CD14-positive monocyte (primary cell): ENCODE measurements around the gene MCF2L. TPM values are rescaled to one million over a fixed set of nuclear protein-coding genes. Genes with fewer than 3 reads are reported as not detected.
A peak's percentile ranks its signal among the peaks of the same experiment; 100 is the strongest.
"Not testable (repeated sequence)": the region's sequence is repeated elsewhere in the genome, so short reads cannot be mapped to it uniquely, and the experiment has no call there.

Source experiments
- DNase-seq, 3 donors: peaks; one replicate each; pipeline ENCODE4 v3.0.0-alpha.2; 2011 to 2022
- H2AFZ ChIP-seq: 2 replicates; pipeline ENCODE4 v1.6.0; 2012; ENCODE audit warnings: mild to moderate bottlenecking, low read depth, low read length, inconsistent platforms; ENCODE audit not compliant: insufficient read depth, poor library complexity, severe bottlenecking
- H3K27ac ChIP-seq, 2 donors: 1 replicate in 1 of 2; 2 replicates in 1 of 2; pipeline ENCODE4 v1.5.1; 2012 to 2013; ENCODE audit warnings: low read length in 2 of 2, control low read depth in 1 of 2, inconsistent platforms in 1 of 2, low read depth in 1 of 2, mild to moderate bottlenecking in 1 of 2
- H3K27me3 ChIP-seq, 2 donors: one replicate each; pipeline versions ENCODE4 v1.6.0 to v1.6.1; 2011 to 2013; ENCODE audit warnings: low read length in 2 of 2; ENCODE audit not compliant: control insufficient read depth in 2 of 2, insufficient read depth in 2 of 2
- H3K36me3 ChIP-seq, 2 donors: replicated peaks in 1 of 2; 1 replicate in 1 of 2; 2 replicates in 1 of 2; pipeline versions ENCODE4 v1.5.1 to v1.6.1; 2012 to 2013; ENCODE audit warnings: low read length in 2 of 2, control low read depth in 1 of 2, inconsistent platforms in 1 of 2, mild to moderate bottlenecking in 1 of 2; ENCODE audit not compliant: insufficient read depth in 2 of 2, control insufficient read depth in 1 of 2
- H3K4me1 ChIP-seq, 2 donors: 1 replicate in 1 of 2; 2 replicates in 1 of 2; pipeline versions ENCODE4 v1.5.1 to v1.6.1; 2012 to 2013; ENCODE audit warnings: low read length in 2 of 2, control low read depth in 1 of 2, inconsistent platforms in 1 of 2, mild to moderate bottlenecking in 1 of 2, moderate library complexity in 1 of 2; ENCODE audit not compliant: insufficient read depth in 2 of 2, control insufficient read depth in 1 of 2
- H3K4me2 ChIP-seq: replicated peaks from 2 replicates; pipeline ENCODE3; 2012; ENCODE audit warnings: low read length, moderate library complexity, mild to moderate bottlenecking; ENCODE audit not compliant: poor library complexity, severe bottlenecking; ENCODE audit errors: extremely low read depth
- H3K4me3 ChIP-seq, 3 experiments: fragments of 200-600 bp in 1 of 3; sonication (generic) in 1 of 3; replicated peaks in 1 of 3; 1 replicate in 2 of 3; 2 replicates in 1 of 3; pipeline ENCODE4 v1.5.1; 2011 to 2013; ENCODE audit warnings: low read length in 3 of 3, mild to moderate bottlenecking in 3 of 3, control low read depth in 2 of 3, low read depth in 2 of 3, inconsistent platforms in 1 of 3, moderate library complexity in 1 of 3
- H3K79me2 ChIP-seq: 2 replicates; pipeline ENCODE4 v1.6.0; 2012; ENCODE audit warnings: mild to moderate bottlenecking, control low read depth, inconsistent platforms, low read length, moderate library complexity; ENCODE audit not compliant: insufficient read depth
- H3K9ac ChIP-seq: 2 replicates; pipeline ENCODE4 v1.6.0; 2017; ENCODE audit warnings: low read length, mild to moderate bottlenecking; ENCODE audit not compliant: insufficient read depth, poor library complexity, severe bottlenecking
- H3K9me3 ChIP-seq, 2 donors: replicated peaks in 1 of 2; 1 replicate in 1 of 2; 2 replicates in 1 of 2; pipeline versions ENCODE4 v1.5.1 to v1.6.1; 2012 to 2013; ENCODE audit warnings: low read length in 2 of 2, control low read depth in 1 of 2; ENCODE audit not compliant: control insufficient read depth in 1 of 2, insufficient read depth in 1 of 2
- H4K20me1 ChIP-seq: 2 replicates; pipeline ENCODE4 v1.6.0; 2012; ENCODE audit warnings: mild to moderate bottlenecking, low read length, control low read depth, moderate library complexity; ENCODE audit not compliant: insufficient read depth
- H3K27ac Mint-ChIP-seq, 7 donors: one replicate each; pipeline ENCODE4 v1.8.0; 2020; ENCODE audit warnings: mild to moderate bottlenecking in 7 of 7, mixed read lengths in 7 of 7, moderate library complexity in 6 of 7, inconsistent platforms in 2 of 7
- H3K27me3 Mint-ChIP-seq, 3 donors: one replicate each; pipeline ENCODE4 v1.8.0; 2021 to 2022; ENCODE audit warnings: low read depth in 3 of 3, mild to moderate bottlenecking in 3 of 3, mixed read lengths in 3 of 3, moderate library complexity in 3 of 3, inconsistent platforms in 1 of 3
- H3K36me3 Mint-ChIP-seq, 2 donors: one replicate each; pipeline ENCODE4 v1.8.0; 2020; ENCODE audit warnings: mixed read lengths in 2 of 2, inconsistent platforms in 1 of 2, mild to moderate bottlenecking in 1 of 2
- H3K4me1 Mint-ChIP-seq: one replicate; pipeline ENCODE4 v1.8.0; 2020; ENCODE audit warnings: mild to moderate bottlenecking, mixed read lengths
- H3K4me3 Mint-ChIP-seq, 2 donors: one replicate each; pipeline ENCODE4 v1.8.0; 2020; ENCODE audit warnings: mild to moderate bottlenecking in 2 of 2, mixed read lengths in 2 of 2, moderate library complexity in 1 of 2
- H3K9me3 Mint-ChIP-seq, 7 donors: one replicate each; pipeline ENCODE4 v1.8.0; 2020 to 2022; ENCODE audit warnings: mixed read lengths in 7 of 7, mild to moderate bottlenecking in 6 of 7, moderate library complexity in 6 of 7, inconsistent platforms in 2 of 7
- CTCF ChIP-seq: fragments of 200-600 bp; IDR thresholded peaks from one replicate; pipeline ENCODE4 v1.8.0; 2022; ENCODE audit warnings: antibody characterized with exemption, mild to moderate bottlenecking
- WGBS: methylation state at CpG from one replicate; pipeline ENCODE4 v1.1.5; 2013; ENCODE audit warnings: missing lambda C conversion rate; ENCODE audit not compliant: insufficient coverage; 5-methylcytosine and 5-hydroxymethylcytosine counted together
- intact Hi-C, 2 donors: fragments of 100-400 bp; cut with micrococcal nuclease; formaldehyde crosslinking; loops; one replicate each; pipeline versions ENCODE4 v1.15.0 to v1.15.1; 2023
- polyA plus RNA-seq, 3 donors: library from polyadenylated mRNA; depleted of rRNA in 1 of 3; unstranded in 2 of 3; stranded (reverse) in 1 of 3; fragments of 300-500 nt in 2 of 3; fragments of >200 nt in 1 of 3; fragmentation: Illumina TruSeq in 2 of 3; gene quantifications; 1 replicate in 2 of 3; 2 replicates in 1 of 3; pipeline ENCODE4 v1.2.3, GENCODE V29; 2012 to 2021

The MCF2L gene
- polyA plus RNA-seq, 3 donors = not detected

GRCh38 chr13:113110852-113111315 lies 141.9 kb downstream of the MCF2L start:
- no peaks in the 10 kb centered on the region for H3K79me2 ChIP-seq
- Mint-ChIP-seq H3K27ac (no peak overlapping the region), H3K4me3 (peak overlapping the region in 1 of 2 donors; percentile 59), H3K36me3 (no peaks in the 10 kb centered on the region), H3K4me1 (no peaks in the 10 kb centered on the region), H3K9me3 (peaks cover 0 to 15% (median 12%) of the 10 kb centered on the region in 7 donors), H3K27me3 (peaks cover 7 to 26% (median 20%) of the 10 kb centered on the region in 3 donors)
- intact Hi-C loops = no loop called here
- no peak overlapping the region for H3K27ac ChIP-seq
- peaks cover 13 to 17% of the 10 kb centered on the region in 2 donors for H3K9me3 ChIP-seq
- DNase-seq = no peak
- H2AFZ ChIP-seq = no peak overlapping the region
- no peak for TF ChIP-seq CTCF
- H3K9ac ChIP-seq = no peak overlapping the region
- H3K4me2 ChIP-seq = peak overlapping the region; percentile 26
- no peaks in the 10 kb centered on the region for H4K20me1 ChIP-seq
- H3K36me3 ChIP-seq = no peaks in the 10 kb centered on the region
- WGBS = 10% methylated on average over 44 of the region's 49 CpGs
- no peaks in the 10 kb centered on the region for H3K4me1 ChIP-seq
- H3K27me3 ChIP-seq = peaks cover 10 to 28% of the 10 kb centered on the region in 2 donors
- no peak overlapping the region for H3K4me3 ChIP-seq

- H3K27ac Mint-ChIP-seq, H3K4me3 Mint-ChIP-seq, H4K20me1 ChIP-seq, H3K4me2 ChIP-seq, H3K27ac ChIP-seq, H3K9ac ChIP-seq, H3K79me2 ChIP-seq, H3K36me3 Mint-ChIP-seq, H3K4me1 ChIP-seq, H3K36me3 ChIP-seq, H3K4me1 Mint-ChIP-seq, DNase-seq, H3K4me3 ChIP-seq, intact Hi-C loops, H2AFZ ChIP-seq: not testable (repeated sequence)
- WGBS = 92% methylated on average over 4 of the region's 5 CpGs
- Mint-ChIP-seq H3K9me3 (peaks cover 0 to 13% (median 12%) of the 10 kb centered on the region in 7 donors), H3K27me3 (peaks cover 7 to 26% (median 20%) of the 10 kb centered on the region in 3 donors)
- peaks cover 13 to 15% of the 10 kb centered on the region in 2 donors for H3K9me3 ChIP-seq
- H3K27me3 ChIP-seq = peaks cover 10 to 28% of the 10 kb centered on the region in 2 donors
Measured at GRCh38 chr13:113111821-113112220, 142.8 kb downstream of the MCF2L start.

- H3K36me3 ChIP-seq, H3K4me3 Mint-ChIP-seq, intact Hi-C loops, DNase-seq, H3K4me1 Mint-ChIP-seq, H3K4me2 ChIP-seq, H3K9ac ChIP-seq, H3K27ac Mint-ChIP-seq, H3K27ac ChIP-seq, H4K20me1 ChIP-seq, H3K4me3 ChIP-seq, H3K36me3 Mint-ChIP-seq, H3K4me1 ChIP-seq, H2AFZ ChIP-seq, H3K79me2 ChIP-seq: not testable (repeated sequence)
- Mint-ChIP-seq H3K27me3 (peaks cover 7 to 26% (median 20%) of the 10 kb centered on the region in 3 donors), H3K9me3 (peaks cover 0 to 12% (median 11%) of the 10 kb centered on the region in 7 donors)
- Histone ChIP-seq H3K9me3 (peaks cover 12 to 13% of the 10 kb centered on the region in 2 donors), H3K27me3 (peaks cover 10 to 28% of the 10 kb centered on the region in 2 donors)
- 86% methylated on average over 1 of the region's 1 CpG for WGBS
Measured at GRCh38 chr13:113112475-113112874, 143.5 kb downstream of the MCF2L start.
